Tibial artery (tissue), 4 donors: ENCODE data around the gene FKBP8.

Experiments
- DNase-seq, 2 donors: peaks; one replicate each; pipeline ENCODE4 v3.0.0-alpha.2; 2019
- H3K27ac ChIP-seq, 2 donors: fragments of 200-600 bp; sonication (generic) in 1 of 2; 1 replicate in 1 of 2; 2 replicates in 1 of 2; pipeline ENCODE4 v1.5.1; 2018 to 2019; ENCODE audit warnings: mild to moderate bottlenecking in 1 of 2
- H3K27me3 ChIP-seq, 2 donors: fragments of 200-600 bp; sonication (generic) in 1 of 2; one replicate each; pipeline versions ENCODE4 v1.5.1 to v1.6.0; 2016 to 2019
- H3K36me3 ChIP-seq, 3 donors: fragments of 200-600 bp; sonication (generic) in 2 of 3; one replicate each; pipeline ENCODE4 v1.5.1; 2016 to 2019; ENCODE audit warnings: mild to moderate bottlenecking in 2 of 3
- H3K4me1 ChIP-seq, 4 donors: fragments of 200-600 bp; sonication (generic) in 2 of 4; 1 replicate in 3 of 4; 2 replicates in 1 of 4; pipeline ENCODE4 v1.5.1; 2016 to 2019
- H3K4me3 ChIP-seq, 2 donors: fragments of 200-600 bp; sonication (generic) in 1 of 2; 1 replicate in 1 of 2; 2 replicates in 1 of 2; pipeline ENCODE4 v1.5.1; 2018 to 2019; ENCODE audit warnings: mild to moderate bottlenecking in 2 of 2
- H3K9me3 ChIP-seq, 3 donors: fragments of 200-600 bp; sonication (generic) in 1 of 3; one replicate each; pipeline ENCODE4 v1.5.1; 2016 to 2019
- intact Hi-C: fragments of 100-400 bp; cut with DNase I; formaldehyde crosslinking; loops from one replicate; pipeline ENCODE4 v1.15.0; 2023; ENCODE audit warnings: low total_unique reads
- TF ChIP-seq, protein P1 (sequence below), 2 experiments: fragments of 200-600 bp in 1 of 2; fragments of 450-650 bp in 1 of 2; IDR thresholded peaks; one replicate each; pipeline ENCODE4 v1.5.1; 2017 to 2019; ENCODE audit warnings: antibody characterized with exemption in 2 of 2, mild to moderate bottlenecking in 1 of 2, moderate library complexity in 1 of 2

Gene FKBP8

DNA sequence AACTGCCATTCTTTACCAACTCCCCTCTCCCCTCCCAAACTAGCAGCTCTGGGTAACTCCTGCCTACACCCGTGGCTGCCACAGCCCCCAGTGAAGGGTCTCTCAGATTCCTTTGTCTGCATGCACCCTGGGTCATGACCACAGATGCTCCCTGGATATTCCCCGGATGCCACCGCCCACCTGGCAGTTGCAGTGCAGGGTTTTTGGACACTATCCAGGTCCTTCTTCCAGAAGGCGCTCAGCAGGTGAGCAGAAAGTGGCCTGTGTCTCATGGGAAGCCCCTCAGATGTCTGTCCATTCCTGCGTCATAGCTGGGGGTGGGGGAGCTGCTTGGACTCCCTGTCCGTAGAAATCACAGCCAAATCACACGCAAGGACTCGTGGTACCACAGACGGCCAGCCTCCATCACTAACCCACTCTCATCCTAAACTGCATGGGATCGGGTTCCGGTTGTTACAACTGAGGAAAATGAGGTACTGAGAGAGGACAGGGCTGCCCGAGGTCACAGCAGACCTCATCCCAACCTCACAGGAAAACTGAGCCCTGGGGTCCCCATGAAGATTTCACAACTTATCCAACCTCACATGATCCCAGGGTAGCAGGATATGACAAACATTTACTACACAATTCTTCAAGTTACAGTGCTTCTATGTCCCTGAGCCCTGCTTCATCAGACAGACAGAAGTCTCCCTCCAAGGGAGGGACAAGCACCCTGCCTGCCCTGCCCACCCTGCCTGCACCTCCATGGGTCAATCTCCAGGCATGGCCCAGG, 60.1 kb downstream of the FKBP8 start:
- no peak for DNase-seq

More for the DNA sequence above, 60.1 kb downstream of the FKBP8 start:
- peaks cover 0 to 95% (median 61%) of the 10 kb centered on the region in 4 donors for H3K4me1 ChIP-seq
- H3K36me3 ChIP-seq: no peaks in the 10 kb centered on the region
- H3K4me3 ChIP-seq: no peak overlapping the region
- intact Hi-C loops: no loop called here
- no peaks in the 10 kb centered on the region for H3K9me3 ChIP-seq
- H3K27ac ChIP-seq: no peak overlapping the region
- TF ChIP-seq, protein P1, sequence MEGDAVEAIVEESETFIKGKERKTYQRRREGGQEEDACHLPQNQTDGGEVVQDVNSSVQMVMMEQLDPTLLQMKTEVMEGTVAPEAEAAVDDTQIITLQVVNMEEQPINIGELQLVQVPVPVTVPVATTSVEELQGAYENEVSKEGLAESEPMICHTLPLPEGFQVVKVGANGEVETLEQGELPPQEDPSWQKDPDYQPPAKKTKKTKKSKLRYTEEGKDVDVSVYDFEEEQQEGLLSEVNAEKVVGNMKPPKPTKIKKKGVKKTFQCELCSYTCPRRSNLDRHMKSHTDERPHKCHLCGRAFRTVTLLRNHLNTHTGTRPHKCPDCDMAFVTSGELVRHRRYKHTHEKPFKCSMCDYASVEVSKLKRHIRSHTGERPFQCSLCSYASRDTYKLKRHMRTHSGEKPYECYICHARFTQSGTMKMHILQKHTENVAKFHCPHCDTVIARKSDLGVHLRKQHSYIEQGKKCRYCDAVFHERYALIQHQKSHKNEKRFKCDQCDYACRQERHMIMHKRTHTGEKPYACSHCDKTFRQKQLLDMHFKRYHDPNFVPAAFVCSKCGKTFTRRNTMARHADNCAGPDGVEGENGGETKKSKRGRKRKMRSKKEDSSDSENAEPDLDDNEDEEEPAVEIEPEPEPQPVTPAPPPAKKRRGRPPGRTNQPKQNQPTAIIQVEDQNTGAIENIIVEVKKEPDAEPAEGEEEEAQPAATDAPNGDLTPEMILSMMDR (IDR thresholded peaks at IDR 0.05): no peak
- H3K27me3 ChIP-seq: no peaks in the 10 kb centered on the region
